Measurements from ENCODE around the gene TBCK.
A peak's percentile ranks its signal among the peaks of the same experiment; 100 is the strongest.
"Not testable (repeated sequence)": the region's sequence is repeated elsewhere in the genome, so short reads cannot be mapped to it uniquely, and the experiment has no call there.

TBCK gene

DNA sequence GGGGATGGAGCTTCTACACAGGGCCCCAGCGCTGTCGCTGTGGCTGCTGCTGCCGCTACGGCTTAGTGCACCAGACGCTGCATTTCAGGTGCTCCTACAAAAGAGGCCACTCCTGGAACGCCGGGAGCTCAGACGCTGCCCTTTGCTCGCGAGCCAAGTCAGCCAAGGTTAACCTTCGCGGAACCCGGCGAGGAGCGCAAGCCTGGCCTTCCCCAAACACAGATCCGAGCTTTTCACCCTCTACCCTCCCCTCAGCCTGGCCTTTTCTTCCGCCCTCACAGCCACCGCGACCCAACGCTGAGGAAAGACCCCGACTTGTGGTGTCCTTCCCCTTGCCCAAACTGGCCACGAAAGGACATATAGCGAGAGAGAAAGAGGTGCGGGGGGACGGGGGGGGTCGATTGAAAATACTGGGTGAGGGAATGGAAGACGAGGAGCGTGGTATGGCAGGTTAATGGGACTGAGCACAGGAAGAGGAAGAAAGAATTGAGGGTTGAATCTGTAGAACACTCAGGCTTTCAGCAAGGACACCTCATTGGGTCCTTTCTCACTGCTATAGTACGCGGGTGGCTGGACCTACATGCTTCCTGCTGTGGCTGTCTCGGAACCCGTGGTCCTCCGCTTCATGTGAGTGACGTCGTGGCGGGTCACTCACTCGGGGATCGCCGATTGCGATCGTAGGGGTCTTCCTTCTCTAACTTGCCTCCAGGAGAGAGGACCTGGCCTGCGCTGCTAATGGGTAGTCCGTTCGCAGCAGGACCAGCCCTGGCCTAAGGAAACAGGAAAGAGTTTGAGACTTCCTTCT, at the start of gene TBCK, which contains the start of gene AIMP1:
TBCK (minus strand) TSS at position 242 of the 805 bp plus-strand sequence. CDS start 7,249 bp downstream, outside the sequence.
AIMP1 (plus strand) TSS at position 583 of the 805 bp plus-strand sequence. CDS start 8,460 bp downstream, outside the sequence.
- DNase-seq (ENCODE audit: low read depth) = peak; percentile 77

DNA sequence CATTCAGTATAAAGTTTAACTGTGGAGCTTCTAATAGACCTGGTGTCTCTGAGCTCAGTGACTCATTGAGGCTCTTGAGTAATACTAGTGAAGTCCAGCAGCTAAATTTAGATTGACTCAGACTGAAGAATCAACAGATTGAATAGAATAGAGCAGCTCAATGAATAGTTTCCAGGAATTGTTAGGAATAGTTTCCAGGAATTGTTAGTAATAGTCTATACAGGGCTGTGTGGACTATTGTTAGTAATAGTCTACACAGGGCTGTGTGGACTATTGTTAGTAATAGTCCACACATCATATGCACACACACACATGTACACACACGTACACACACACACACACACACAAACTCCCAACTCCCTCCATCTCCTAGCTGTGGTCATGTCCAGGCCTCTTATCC, 49.6 kb upstream of the TBCK start:
- peak; percentile 72 for DNase-seq (ENCODE audit: low read depth)

DNA sequence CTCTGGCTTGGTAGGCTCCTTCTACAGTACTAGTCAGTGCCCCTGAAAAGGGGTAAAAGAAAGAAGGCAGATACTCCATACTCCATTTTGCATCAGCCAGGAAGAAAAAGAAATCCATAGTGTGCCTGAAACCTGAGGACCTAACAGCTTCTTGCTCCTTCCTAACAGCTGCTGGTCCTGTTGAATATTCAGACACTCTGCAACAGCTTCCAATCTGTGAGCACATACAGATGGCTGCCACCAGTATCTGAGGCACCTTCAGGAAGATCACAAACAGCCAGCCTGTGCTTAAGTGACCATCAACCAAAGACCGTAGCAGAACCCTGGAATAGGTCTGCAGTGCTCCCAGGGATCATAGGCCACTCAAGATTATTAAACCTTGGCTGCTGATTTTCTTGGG, 48.3 kb upstream of the TBCK start:
- no peak for DNase-seq (ENCODE audit: low read depth)

DNA sequence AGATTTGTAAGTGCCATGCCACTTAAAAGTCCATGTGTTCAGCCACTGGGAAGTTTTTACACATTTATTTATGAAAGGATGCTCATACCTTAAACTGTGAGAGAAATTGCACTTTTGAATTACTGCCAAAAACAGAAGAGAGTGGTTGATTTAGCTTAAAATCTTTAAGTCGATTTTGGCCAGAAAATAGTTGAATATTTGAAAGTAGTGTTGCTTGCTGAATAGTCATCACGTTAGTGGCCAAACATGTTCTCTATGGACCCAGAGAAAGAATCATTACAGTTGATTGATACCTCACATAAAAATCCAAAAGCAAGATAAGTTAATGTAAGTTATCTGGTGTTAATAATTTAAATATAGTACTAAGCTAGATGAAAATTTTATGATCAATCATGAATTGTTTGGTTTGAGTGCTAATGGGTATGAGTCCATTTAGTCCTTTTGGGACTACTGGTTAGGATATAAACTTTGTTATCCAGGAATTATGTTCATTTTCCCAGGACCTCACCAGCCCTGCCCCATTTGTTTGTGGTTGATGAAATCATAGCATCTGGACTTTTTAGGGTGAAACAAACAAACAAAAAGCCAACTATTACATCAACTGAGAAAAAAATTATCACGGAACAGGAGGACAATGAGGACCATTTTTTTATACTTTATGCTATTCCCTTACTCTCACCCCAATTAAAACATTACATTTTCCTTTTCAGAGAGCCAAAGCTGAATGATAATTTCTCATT, 46.2 kb upstream of the TBCK start:
- DNase-seq (ENCODE audit: low read depth) = no peak

DNA sequence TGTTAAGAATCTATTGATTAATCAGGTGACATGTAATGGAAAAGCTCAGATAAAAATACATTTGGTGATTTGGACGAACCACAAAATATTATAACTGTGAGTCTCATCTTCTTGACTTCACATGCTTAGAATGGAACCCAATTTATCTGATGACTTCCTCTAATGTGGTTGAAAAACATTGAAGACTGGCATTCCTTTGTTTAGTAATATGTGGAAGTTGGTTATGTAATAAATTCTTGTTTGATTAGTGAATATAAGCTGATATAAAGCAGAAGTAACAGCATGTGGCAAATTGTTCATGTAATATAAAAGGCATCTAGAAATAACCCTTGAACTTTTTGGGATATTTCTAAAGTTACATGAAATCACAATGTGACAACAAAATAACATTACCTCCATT, 42.9 kb upstream of the TBCK start:
- DNase-seq (ENCODE audit: low read depth) = peak; percentile 46

DNA sequence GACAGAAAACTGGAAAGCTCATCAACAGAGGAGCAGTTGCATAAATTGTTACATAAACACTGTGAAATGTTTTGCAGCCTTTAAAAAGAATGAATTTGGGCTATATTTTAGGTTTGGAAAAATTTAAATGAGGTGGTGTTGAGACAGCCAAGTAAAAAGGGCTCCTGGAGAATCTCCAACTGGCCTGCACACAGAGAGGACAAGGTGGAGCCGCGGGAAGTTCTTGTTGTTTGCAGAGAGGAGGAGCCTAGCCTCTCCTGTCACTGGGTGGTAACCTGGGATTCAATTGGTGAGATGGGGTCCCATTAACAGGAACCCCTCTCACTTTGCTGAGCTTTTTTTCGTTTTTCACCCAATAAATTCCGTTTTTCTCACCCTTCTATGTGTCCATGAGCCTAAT, 39.2 kb upstream of the TBCK start:
- no peak for DNase-seq (ENCODE audit: low read depth)

DNA sequence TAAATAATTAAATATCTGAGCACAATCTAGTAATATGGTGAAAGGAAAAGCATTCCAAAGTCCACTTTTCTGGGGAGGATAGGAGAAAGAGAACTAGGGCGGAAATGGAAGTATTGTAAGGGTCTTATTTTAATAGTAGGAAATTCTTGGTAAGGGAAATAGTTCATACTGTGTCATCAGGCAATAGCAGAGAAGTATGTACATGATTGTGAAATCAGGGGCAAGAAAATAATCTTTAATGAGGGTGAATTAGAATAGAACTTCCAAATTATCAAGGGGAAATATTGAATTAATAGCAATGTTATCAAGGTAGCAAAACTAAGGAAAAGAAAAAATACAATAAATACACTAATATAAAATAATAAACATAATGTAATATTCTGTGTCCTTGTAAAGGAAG, 37.8 kb upstream of the TBCK start:
- no peak for DNase-seq (ENCODE audit: low read depth)

DNA sequence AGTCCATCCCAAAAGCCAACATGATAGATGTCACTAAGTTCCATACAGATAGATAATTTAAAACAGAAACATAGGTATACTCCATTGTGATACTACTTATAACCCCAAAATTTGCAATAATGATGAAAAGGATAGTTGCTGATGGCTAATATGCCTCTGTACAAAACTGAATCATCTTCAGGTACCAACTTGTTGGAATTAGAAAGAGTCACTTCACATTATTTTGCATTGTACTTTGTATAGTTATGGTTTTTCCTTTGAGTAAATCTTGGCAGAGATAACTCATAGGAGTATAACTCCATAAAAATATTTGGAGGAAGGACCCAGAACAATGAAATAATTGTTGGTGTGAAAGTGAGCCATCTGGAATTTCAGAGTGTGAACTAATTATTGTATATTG, 35.0 kb upstream of the TBCK start:
- no peak for DNase-seq (ENCODE audit: low read depth)

DNA sequence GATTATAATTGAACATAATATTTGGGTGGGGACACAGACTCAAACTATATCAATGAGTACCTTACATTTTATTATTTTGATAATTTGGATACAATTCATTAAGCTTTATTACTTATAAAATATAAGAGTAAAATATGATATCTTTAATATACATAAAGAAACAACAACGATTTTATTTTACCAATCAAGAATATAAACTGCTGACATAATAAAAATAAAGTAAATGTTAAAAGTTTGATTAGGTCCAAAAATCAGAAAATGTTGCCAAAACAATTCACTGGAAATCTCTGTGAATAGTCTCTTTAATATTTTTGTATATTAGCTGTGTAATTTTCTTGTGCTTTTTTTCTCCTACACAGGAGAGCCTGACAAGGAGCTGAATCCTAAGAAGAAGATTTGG, 31.2 kb upstream of the TBCK start:
- no peak for DNase-seq (ENCODE audit: low read depth)

DNA sequence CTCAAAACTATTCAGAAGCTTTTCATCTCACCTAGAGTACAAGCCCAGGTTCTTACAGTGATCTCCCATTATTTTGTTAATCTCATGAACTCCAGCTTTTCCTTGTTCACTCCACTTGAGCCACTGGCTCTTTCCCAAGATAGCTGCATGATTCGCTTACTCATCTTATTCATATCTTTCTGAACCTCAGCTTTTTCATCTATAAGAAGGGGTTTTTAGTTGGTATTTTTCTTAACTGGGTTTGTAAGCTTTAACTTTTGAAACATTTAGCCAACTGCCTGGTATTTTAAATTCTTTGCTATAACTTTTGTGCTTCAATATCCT, 28.6 kb upstream of the TBCK start:
- DNase-seq (ENCODE audit: low read depth) = no peak

DNA sequence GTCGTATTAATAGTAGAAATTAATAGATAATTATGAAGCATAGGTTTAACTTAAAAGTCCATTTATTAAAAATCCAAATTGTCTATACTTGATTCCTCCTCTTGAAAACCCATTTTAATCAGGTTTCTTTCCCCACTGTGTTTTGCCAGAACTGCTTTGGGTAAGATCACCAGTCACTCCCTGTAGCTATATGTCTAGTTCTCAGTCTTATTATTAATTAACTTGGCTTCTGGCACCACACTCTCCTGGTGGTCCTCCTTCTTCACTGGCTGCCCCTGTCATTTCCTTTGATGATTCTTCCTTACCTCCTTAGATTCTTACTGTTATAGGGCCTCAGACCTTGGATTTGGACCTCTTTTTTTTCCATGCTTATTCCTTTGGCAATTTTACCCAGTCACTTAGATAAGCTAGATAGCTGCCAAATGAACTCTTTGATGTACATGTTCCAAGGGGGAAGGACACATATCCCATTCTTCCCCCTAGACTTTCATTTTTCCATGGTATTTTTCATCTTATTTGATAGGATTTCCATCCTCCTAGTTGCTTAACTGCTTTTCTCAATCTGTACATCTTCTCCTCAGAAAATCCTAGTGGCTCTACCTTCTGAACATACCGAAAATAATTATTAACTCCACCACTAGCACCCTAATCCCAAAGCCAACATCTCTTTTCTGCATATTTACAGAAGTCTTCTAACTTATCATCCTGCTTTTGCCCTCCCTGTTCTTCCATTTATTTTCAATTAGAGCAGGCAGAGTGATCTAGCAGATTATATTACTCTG, 28.0 kb upstream of the TBCK start:
- no peak for DNase-seq (ENCODE audit: low read depth)

DNA sequence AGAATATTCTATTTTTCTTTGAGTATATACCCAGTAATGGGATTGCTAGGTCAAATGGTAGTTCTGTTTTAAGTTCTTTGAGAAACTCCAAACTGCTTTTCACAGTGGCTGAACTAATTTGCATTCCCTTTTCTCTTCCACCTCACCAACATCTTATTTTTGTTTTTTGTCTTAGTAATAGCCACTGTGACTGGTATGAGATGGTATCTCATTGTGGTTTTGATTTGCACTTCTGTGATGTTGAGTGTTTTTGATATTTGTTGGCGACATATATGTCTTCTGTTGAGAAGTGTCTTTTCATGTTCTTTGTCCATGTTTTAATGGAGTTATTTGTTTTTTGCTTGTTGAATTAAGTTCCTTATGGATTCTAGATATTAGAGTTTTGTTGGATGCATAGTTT, 24.8 kb upstream of the TBCK start:
- no peak for DNase-seq (ENCODE audit: low read depth)

DNA sequence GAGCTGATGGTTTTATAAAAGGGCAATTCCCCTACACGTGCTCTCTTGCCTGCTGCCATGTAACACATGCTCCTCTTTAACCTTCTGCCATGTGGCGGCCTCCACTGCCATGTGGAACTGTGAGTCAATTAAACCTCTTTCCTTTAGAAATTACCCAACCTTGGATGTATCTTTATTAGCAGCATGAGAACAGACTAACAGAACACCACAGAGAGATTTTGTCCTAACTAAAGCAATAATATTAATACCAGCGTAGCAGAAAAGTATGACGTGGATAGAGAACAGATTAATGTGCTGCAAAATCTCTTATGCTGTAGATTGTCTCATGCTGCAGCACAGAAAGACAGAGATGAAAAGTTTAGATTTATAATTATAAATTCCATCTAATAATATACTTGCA, 23.4 kb upstream of the TBCK start:
- no peak for DNase-seq (ENCODE audit: low read depth)

DNA sequence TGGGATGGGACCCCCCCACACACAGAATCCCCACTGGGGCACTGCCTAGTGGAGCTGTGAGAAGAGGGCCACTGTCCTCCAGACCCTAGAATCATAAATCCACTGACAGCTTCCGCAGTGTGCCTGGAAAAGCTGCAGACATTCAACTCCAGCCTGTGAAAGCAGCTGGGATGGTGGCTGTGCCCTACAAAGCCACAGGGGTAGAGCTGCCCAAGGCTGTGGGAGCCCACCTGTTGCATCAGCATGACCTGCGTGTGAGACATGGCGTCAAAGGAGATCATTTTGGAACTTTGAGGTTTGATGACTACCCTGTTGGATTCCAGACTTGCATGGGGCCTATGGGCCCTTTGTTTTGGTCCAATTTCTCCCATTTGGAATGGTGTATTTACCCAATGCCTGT, 22.7 kb upstream of the TBCK start:
- DNase-seq (ENCODE audit: low read depth) = no peak

DNA sequence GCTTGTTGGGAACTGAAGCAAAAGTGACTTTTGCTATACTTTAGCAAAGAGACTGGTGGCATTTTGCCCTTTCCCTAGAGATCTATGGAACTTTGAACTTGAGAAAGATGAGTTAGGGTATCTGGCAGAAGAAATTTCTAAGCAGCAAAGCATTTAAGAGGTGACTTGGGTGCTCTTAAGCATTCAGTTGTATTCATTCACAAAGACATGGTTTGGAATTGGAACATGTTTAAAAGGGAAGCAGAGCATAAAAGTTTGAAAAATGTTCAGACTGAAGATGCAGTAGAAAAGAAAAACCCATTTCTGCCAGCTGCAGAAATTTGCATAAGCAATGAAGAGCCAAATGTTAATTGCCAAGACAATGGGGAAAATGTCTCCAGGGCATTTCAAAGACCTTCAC, 21.9 kb upstream of the TBCK start:
- no peak for DNase-seq (ENCODE audit: low read depth)

DNA sequence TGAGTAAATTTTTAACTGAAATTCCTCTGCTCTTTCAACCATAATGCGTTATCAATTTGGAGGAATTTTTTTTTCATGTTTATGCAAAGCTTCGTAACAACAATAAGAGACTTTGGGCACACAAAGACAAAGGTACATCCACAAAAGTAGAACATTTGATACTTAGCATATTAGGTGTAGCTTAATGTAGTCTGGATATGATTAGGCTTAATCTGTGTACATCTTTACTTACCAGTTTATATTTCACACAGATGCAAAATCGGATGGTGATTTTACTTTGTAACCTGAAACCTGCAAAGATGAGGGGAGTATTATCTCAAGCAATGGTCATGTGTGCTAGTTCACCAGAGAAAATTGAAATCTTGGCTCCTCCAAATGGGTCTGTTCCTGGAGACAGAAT, 20.6 kb upstream of the TBCK start:
- no peak for DNase-seq (ENCODE audit: low read depth)

DNA sequence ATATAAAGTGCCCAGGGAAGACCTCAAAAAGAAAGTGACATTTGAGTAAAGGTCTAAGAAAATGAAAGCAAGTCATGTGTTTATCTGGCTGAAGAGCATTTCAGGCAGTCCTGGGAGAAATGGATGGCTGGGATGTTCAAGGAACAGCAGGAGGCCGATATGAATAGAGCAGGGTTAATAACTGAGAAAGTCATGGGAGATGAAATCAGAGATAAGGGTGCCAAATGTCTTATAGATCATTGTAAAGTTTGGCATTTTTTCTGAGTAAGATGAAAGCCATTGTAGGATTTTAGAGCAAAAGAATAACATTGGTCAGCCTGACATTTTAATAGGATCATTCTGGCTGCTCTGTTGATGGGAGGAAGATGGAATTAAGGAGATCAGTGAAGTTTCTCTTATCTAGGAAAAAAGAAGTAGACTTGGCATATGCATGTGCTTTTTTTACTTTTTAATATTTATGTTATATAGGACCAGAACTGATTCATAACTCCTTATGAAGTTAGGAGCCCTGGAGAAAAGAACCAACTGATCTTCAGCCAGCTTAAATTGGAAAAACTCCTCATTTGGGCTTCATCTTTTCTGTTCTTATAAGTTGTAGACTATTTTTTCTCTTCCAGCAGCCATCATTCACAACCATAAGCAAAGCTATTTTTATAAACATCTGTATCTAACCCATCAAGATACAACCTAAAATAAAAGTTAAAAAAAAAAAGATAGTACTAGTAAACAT, 18.9 kb upstream of the TBCK start:
- DNase-seq (ENCODE audit: low read depth) = no peak

DNA sequence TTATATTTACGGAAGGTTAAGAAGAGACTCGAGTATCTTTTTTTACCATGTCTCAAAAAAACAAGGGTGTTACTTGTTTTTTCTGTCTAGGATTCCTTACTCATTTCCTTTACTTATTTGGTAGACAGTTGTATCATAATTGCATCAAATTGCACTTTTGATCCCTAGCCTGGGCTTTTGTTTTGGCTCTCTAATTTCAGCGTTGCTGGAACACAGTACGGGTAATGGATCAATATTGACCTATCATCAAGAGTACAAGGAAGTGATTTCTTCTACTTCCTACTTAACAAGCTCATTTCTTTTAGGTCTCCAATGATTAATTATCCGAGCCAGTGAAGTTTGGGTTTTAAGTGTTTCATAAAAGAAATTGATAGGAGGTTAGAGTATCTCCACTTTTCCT, 17.2 kb upstream of the TBCK start:
- DNase-seq (ENCODE audit: low read depth) = no peak

DNA sequence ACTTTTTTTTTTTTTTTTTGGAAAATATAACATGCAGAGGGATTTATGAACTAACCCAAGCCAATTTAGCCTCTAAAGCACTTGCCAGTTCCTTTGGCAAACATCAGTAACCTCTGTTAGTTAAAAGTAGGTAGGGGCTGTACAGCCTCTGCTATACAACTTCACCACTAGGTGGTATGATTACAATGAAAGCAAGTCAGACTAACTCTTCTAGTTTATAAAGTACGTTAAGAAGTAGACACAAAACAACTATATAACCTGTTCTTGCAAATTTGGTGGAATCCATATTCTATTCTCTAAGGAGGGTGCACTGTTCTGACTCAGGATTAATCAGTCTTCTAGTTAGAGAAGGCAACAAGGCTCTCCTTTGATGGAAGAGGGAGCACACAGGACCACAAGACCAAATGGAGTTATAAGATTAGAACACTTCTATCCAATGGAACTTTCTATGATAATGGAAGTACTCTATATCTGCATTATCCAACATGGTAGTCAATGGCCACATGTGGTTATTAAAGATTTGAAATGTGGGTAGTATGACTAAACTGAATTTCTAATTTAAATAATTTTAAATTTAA, 13.1 kb upstream of the TBCK start:
- DNase-seq (ENCODE audit: low read depth) = no peak

DNA sequence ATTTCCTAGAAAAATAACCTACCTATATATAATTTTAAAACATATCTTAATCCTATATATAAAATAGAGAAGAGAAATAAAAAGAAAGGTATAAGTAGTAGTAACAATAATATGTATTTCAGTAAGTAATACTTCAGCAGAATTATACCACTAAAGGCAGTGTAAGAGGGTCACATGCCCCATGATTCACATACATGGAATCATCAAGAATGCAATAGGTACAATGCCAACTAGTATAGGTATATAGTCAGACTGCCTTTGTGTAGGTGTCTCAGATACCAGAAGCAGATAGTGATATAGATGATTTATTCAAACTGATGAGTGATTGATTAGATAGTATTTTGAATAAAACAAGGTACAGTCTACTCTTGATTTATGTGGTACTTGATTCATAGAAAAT, 9.8 kb upstream of the TBCK start:
- no peak for DNase-seq (ENCODE audit: low read depth)

DNA sequence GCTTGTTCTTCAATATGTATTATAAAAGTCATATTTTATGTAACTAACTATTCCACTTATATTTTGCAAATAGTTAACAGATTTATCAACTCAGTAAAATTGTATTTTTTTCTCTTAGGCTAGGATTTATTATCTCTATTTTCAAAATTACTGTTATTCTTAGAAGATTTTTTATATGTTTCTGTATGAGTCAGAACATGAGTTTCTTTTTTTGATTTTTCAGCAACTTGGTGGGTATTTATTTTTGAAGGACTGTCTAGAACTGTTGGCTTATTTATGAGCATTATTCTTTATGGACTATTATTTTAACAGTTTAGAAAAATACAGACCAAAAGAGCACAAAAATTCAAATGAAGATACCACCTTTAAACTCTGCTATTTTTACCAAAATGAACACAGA, 7.1 kb upstream of the TBCK start:
- no peak for DNase-seq (ENCODE audit: low read depth)

DNA sequence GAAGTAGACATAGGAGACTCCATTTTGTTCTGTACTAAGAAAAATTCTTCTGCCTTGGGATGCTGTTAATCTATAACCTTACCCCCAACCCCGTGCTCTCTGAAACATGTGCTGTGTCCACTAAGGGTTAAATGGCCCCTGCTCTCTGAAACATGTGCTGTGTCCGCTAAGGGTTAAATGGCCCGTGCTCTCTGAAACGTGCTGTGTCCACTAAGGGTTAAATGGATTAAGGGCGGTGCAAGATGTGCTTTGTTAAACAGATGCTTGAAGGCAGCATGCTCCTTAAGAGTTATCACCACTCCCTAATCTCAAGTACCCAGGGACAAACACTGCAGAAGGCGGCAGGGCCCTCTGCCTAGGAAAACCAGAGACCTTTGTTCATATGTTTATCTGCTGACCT, 5.8 kb upstream of the TBCK start:
- DNase-seq (ENCODE audit: low read depth) = not testable (repeated sequence)

All from GM04504 (cell line).